Suprapubic skin (tissue), 4 donors: Measurements from ENCODE around the gene APIP. TPM values are rescaled to one million over a fixed set of nuclear protein-coding genes. Genes with fewer than 3 reads are reported as not detected.

ENCODE experiments used
- DNase-seq, 2 donors: peaks; one replicate each; pipeline ENCODE4 v3.0.0-alpha.2; 2019; ENCODE audit warnings: low spot score in 2 of 2
- H3K27ac ChIP-seq: fragments of 200-600 bp; sonication (generic); one replicate; pipeline ENCODE4 v1.5.1; 2019
- H3K27me3 ChIP-seq: fragments of 200-600 bp; sonication (generic); one replicate; pipeline ENCODE4 v1.5.1; 2019
- H3K36me3 ChIP-seq: fragments of 200-600 bp; sonication (generic); one replicate; pipeline ENCODE4 v1.5.1; 2019
- H3K4me1 ChIP-seq: fragments of 200-600 bp; sonication (generic); one replicate; pipeline ENCODE4 v1.5.1; 2019
- H3K4me3 ChIP-seq: fragments of 200-600 bp; sonication (generic); one replicate; pipeline ENCODE4 v1.5.1; 2019; ENCODE audit warnings: mild to moderate bottlenecking
- H3K9me3 ChIP-seq: fragments of 200-600 bp; sonication (generic); one replicate; pipeline ENCODE4 v1.5.1; 2019
- CTCF ChIP-seq, 2 donors: fragments of 200-600 bp in 1 of 2; fragments of 450-650 bp in 1 of 2; sonication (generic) in 1 of 2; IDR thresholded peaks; one replicate each; pipeline ENCODE4 v1.5.1; 2016 to 2019; ENCODE audit warnings: antibody characterized with exemption in 2 of 2, mild to moderate bottlenecking in 1 of 2, moderate library complexity in 1 of 2
- EP300 ChIP-seq: sonication (generic); formaldehyde crosslinking; IDR thresholded peaks from one replicate; pipeline ENCODE4 v1.6.1; 2017; ENCODE audit warnings: antibody characterized with exemption
- POLR2A ChIP-seq, 2 donors: fragments of 450-650 bp; IDR thresholded peaks; one replicate each; pipeline ENCODE4 v1.6.1; 2017; ENCODE audit warnings: antibody characterized with exemption in 2 of 2, mild to moderate bottlenecking in 2 of 2, moderate library complexity in 2 of 2
- POLR2AphosphoS5 ChIP-seq, 3 donors: sonication (generic); formaldehyde crosslinking; IDR thresholded peaks; one replicate each; pipeline ENCODE4 v1.6.1; 2017; ENCODE audit warnings: antibody characterized with exemption in 3 of 3
- WGBS: methylation state at CpG from one replicate; pipeline ENCODE4 v1.1.5; 2018; 5-methylcytosine and 5-hydroxymethylcytosine counted together
- total RNA-seq, 4 donors: library from RNA; depleted of rRNA; stranded (reverse); fragments of >200 nt; gene quantifications; one replicate each; pipeline ENCODE4 v1.1.0, GENCODE V29; 2016

The APIP gene
- total RNA-seq, 4 donors from 2014 or later = 12.3 to 21.5 (median 19.4) TPM

- TF ChIP-seq POLR2AphosphoS5 (IDR thresholded peaks at IDR 0.05) (no peak), EP300 (no peak), CTCF (IDR thresholded peaks at IDR 0.05) (no peak), POLR2A (IDR thresholded peaks at IDR 0.05) (no peak)
- DNase-seq = no peak
- no peaks in the 10 kb centered on the region for H3K4me1 ChIP-seq
- H3K4me3 ChIP-seq = no peak overlapping the region
- 80% methylated on average over 6 of the region's 6 CpGs for WGBS
- no peaks in the 10 kb centered on the region for H3K27me3 ChIP-seq
- H3K36me3 ChIP-seq = peaks cover 22% of the 10 kb centered on the region
- H3K27ac ChIP-seq = no peak overlapping the region
- H3K9me3 ChIP-seq = no peaks in the 10 kb centered on the region
These were observed 20.9 kb upstream of the APIP start for GRCh38 chr11:34936945-34937629.

DNA sequence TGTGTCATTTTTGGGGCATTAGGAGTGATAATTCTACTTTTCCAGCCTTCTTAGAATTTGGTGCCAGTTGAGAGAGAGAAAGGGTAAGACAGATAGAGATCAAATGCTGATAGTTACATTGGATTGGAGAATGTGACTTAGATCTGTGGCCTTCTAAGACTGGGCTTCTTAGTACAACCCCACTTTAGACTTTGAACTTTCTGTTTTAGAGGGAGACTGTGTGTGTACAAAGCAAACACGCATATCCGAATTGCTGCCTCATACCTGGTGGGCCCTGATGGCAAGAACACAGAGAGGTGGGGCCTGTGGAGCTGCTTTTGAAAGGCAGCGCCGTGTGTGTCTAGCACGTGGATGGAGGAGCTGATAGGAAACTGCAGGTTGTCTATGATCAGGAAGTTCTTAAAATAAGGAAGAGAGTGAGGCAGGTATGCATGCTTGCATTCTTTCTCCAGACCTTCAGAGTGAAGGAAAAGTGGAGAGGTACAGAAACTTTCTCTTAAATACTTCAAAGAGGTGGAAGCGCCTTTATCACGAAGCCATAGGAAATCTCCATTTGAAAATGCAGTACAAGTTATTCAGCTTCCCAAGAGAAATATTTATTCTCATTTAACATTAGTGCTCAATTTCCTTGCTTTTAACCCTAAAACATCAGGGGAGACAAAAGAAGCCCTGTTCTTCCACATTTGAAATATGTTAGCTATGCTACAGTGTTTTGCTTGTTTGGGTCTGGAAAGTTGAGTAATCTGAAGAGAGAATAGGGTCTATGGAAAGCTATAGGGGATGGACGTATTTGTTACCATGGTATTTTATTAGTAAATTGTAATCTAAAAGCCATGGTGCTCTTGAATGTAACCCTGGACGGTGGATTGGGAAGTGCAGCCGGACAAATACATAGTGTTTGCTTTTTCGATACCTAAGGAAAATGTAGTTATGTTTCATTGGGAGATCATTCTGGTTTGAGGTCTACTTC, 13.9 kb upstream of the APIP start:
- Histone ChIP-seq H3K4me3 (no peak overlapping the region), H3K27ac (no peak overlapping the region), H3K9me3 (no peaks in the 10 kb centered on the region), H3K4me1 (peaks cover 18% of the 10 kb centered on the region), H3K27me3 (no peaks in the 10 kb centered on the region), H3K36me3 (peaks cover 15% of the 10 kb centered on the region)
- no peak for TF ChIP-seq EP300
- TF ChIP-seq CTCF (IDR thresholded peaks at IDR 0.05) = no peak
- DNase-seq = no peak
- 91% methylated on average over 11 of the region's 11 CpGs for WGBS

DNA sequence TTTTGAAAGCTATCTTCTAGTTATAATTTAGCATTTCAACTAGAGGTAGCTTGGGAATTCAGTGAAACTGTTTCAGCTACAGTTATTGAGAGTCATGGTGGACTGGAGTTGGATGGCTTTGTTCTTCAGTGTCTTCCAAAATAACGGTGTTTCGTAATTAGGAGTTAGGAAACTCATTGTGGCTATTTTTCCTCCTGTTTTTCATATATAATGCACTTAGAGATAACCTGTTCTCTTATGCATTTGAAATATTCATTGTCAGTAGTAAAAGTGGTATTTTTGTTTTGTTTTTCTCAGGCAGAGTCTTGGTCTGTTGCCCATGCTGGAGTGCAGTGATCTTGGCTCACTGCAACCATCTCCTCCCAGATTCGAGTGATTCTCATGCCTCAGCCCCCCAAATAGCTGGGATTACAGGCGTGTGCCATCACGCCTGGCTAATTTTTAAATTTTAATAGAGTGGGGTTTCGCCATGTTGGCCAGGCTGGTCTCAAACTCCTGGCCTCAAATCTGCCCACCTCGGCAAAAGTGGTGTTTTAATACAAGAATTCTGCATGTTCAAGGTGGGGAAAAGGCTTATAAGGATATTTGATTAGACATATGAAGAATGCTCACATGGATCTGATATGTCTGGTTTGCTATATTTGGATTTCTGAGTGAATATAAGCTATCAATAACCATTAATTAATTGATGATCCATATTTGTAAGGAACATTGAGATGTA, 12.9 kb upstream of the APIP start:
- peaks cover 18% of the 10 kb centered on the region for H3K4me1 ChIP-seq
- WGBS = 80% methylated on average over 7 of the region's 7 CpGs
- no peak overlapping the region for H3K4me3 ChIP-seq
- no peak for DNase-seq
- TF ChIP-seq CTCF (IDR thresholded peaks at IDR 0.05) (no peak), POLR2AphosphoS5 (IDR thresholded peaks at IDR 0.05) (no peak), EP300 (no peak), POLR2A (IDR thresholded peaks at IDR 0.05) (no peak)
- H3K36me3 ChIP-seq = peaks cover 15% of the 10 kb centered on the region
- no peaks in the 10 kb centered on the region for H3K9me3 ChIP-seq
- no peak overlapping the region for H3K27ac ChIP-seq
- H3K27me3 ChIP-seq = no peaks in the 10 kb centered on the region

DNA sequence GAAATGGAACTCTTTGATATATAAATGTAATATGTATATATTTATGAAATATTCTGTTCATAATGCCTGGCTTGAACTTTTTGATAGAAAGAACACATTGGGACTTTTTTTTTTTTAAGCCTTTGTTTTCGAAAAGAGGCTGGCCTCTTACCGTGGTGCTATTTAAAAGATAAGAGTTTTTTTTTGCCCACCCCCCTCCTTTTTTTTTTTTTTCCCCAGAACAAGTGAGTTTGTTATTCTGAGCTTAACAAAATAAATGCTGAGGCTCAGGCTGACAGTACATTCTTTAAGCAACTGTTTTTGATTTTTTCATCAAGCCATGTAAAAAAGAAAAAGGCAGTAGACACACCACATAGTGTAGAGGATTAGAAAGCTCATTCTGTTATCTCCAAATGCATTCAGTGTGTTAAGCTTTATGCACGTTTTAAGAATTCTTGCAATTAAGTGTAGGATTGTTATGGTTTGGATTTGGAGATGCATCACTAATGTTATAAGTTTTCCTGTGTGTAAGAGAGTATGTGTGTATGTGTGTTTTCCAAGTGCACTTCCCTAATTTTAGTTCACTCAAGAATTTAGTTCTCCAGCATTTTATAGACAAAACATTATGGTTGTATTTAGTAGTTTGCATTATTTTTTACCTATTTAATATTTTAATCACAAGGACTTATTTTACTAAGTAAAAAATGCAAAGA, 12.2 kb upstream of the APIP start:
- H3K9me3 ChIP-seq = no peaks in the 10 kb centered on the region
- H3K27ac ChIP-seq = no peak overlapping the region
- WGBS = 86% methylated on average over 3 of the region's 3 CpGs
- peaks cover 13% of the 10 kb centered on the region for H3K36me3 ChIP-seq
- TF ChIP-seq CTCF (IDR thresholded peaks at IDR 0.05) (no peak), POLR2AphosphoS5 (IDR thresholded peaks at IDR 0.05) (no peak), POLR2A (IDR thresholded peaks at IDR 0.05) (no peak), EP300 (no peak)
- peaks cover 18% of the 10 kb centered on the region for H3K4me1 ChIP-seq
- H3K4me3 ChIP-seq = no peak overlapping the region
- DNase-seq = no peak
- H3K27me3 ChIP-seq = no peaks in the 10 kb centered on the region
